ENCODE measurements around the gene RSPRY1. TPM values are rescaled to one million over a fixed set of nuclear protein-coding genes. Genes with fewer than 3 reads are reported as not detected.

RSPRY1 gene
- total and polyA plus RNA-seq, 2 of the 4 experiments (the other 2 are of a cell fraction): 25.2 to 62.2 TPM

DNA sequence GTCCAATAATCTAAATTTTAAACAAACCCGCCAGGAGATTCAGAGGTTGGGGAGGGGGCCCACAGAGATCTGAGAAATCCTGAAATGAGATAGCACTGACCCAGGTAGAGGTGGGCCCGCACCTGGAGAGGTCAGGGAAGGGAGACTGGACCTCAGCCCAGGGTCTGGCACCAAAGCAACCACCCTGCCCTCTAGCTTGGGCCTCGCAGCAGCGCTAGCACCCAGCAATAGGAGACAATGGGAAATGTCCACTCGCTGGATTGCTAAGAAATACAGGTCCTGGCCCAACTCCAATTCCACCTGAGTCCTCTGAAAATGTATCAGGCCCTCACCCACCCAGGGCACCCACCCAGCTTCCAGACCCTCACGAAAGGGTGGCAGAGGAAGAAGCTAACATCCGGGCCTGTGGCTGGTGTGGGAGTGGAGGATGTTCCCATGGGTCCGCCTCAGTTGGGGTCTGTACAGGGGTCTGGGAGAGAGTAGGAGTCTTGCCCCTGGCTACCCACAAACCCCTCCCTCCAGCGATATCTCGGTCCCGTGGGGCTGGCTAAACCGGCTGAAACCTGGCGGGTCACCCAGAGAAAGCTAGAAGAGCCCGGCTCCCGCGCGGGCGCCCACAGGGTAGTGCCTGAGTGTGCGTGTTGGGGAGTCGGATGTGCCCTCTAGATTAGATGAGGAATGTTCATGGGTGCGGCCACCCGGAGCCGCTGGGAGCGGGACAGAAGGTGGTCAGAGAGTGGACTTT lies 97.3 kb downstream of the RSPRY1 start:
- H3K9me3 ChIP-seq (ENCODE audit: control insufficient read depth, insufficient read depth, low read length): no peaks in the 10 kb centered on the region
- H3K14ac ChIP-seq (replicated peaks; ENCODE audit: low read depth, low read length): no peak overlapping the region
- H3K79me1 ChIP-seq (ENCODE audit: low read depth in 1 of 2, low read length in 2 of 2): no peaks in the 10 kb centered on the region
- H3K56ac ChIP-seq (ENCODE audit: extremely low read depth, insufficient read depth, low read length): no peak overlapping the region
- no TSS peak for BruUV-seq (replicated peaks)
- H4K8ac ChIP-seq (ENCODE audit: low read depth in 2 of 2, low read length in 2 of 2): no peak overlapping the region
- DNase-seq (no peak), ATAC-seq (ENCODE audit: low read depth) (no peak)
- peaks cover 3% of the 10 kb centered on the region; the same call in 1 of the 2 replicates for H4K20me1 ChIP-seq (ENCODE audit: insufficient read depth, low read length)
- WGBS, 2 experiments (ENCODE audit: extremely low coverage in 2 of 2, insufficient read length in 1 of 2): 34% methylated on average over 12 of the region's 24 CpGs; no CpG with 5 or more reads in 1 of the 2 experiments
- TF ChIP-seq POLR2A (IDR thresholded peaks at IDR 0.05; ENCODE audit: low read depth, low read length): no peak
- TF ChIP-seq USF2 (IDR thresholded peaks at IDR 0.05; ENCODE audit: low read depth, low read length): no peak
- no peak for TF ChIP-seq MAZ (IDR thresholded peaks at IDR 0.05; ENCODE audit: borderline replicate concordance, low read depth, low read length)
- no peak for TF ChIP-seq RFX5 (IDR thresholded peaks at IDR 0.05; ENCODE audit: low read depth, low read length)
- no peak for TF ChIP-seq RAD21 (IDR thresholded peaks at IDR 0.05; ENCODE audit: low read length)
- TF ChIP-seq CEBPB (IDR thresholded peaks at IDR 0.05; ENCODE audit: low read depth, low read length): no peak
- TF ChIP-seq FOS (IDR thresholded peaks at IDR 0.05; ENCODE audit: low read depth, low read length): no peak
- no peak for TF ChIP-seq NFE2L2 (IDR thresholded peaks at IDR 0.05; ENCODE audit: low read depth, low read length)
- no peak for TF ChIP-seq BHLHE40 (IDR thresholded peaks at IDR 0.05; ENCODE audit: low read depth, low read length)
- POLR2A ChIA-PET (ENCODE audit: unreplicated experiment): no interaction called here
- dilution Hi-C loops (cut with HindIII; ENCODE audit: low sequenced_read_pairs, unreplicated experiment) (no loop called here), intact Hi-C loops (cut with micrococcal nuclease) (no loop called here), in situ Hi-C loops (cut with MboI; ENCODE audit: low sequenced_read_pairs) (no loop called here)
- H2AK9ac ChIP-seq (replicated peaks; ENCODE audit: low read depth, low read length, poor library complexity): no peak overlapping the region
- H3K36me3 ChIP-seq (ENCODE audit: control insufficient read depth, insufficient read depth, low read length): no peaks in the 10 kb centered on the region
- H3K9ac ChIP-seq (ENCODE audit: low read depth, low read length): no peak overlapping the region
- H3K23ac ChIP-seq (ENCODE audit: low read depth, low read length): no peak overlapping the region
- no peak overlapping the region for H3K4me2 ChIP-seq (ENCODE audit: low read depth, low read length)
- no peak overlapping the region for H4K91ac ChIP-seq (ENCODE audit: insufficient read depth, low read depth, low read length)
- no peak overlapping the region for H2AFZ ChIP-seq (replicated peaks; ENCODE audit: low read length, poor library complexity)
- no peaks in the 10 kb centered on the region for H3K9me1 ChIP-seq (ENCODE audit: insufficient read depth, low read length)
- H2BK5ac ChIP-seq (ENCODE audit: low read depth, low read length, poor library complexity, severe bottlenecking): no peak overlapping the region
- H2BK120ac ChIP-seq (ENCODE audit: low read depth, low read length): no peak overlapping the region
- no peak overlapping the region for H3K27ac ChIP-seq (ENCODE audit: insufficient read depth, low read length)
- no peak overlapping the region for H2BK20ac ChIP-seq (ENCODE audit: low read depth, low read length)
- H3K27me3 ChIP-seq (ENCODE audit: control insufficient read depth, insufficient read depth, low read length): peaks cover 62% of the 10 kb centered on the region
- H3K4ac ChIP-seq (ENCODE audit: low read depth, low read length): no peak overlapping the region
- no peak overlapping the region for H2AK5ac ChIP-seq (ENCODE audit: low read depth, low read length)
- no peak overlapping the region for H3K4me3 ChIP-seq (ENCODE audit: insufficient read depth, low read depth, low read length)
- H2BK15ac ChIP-seq (ENCODE audit: low read depth, low read length): no peak overlapping the region
- CTCF ChIA-PET: interaction anchor here (0.5 to 0.6 kb wide), 2 partner anchors 17 to 113 kb away, joined by 3 read pairs; no protein-coding TSS in a partner anchor
- no peak overlapping the region for H3K18ac ChIP-seq (ENCODE audit: low read depth, low read length)
- no peak overlapping the region for H4K5ac ChIP-seq (ENCODE audit: low read depth, low read length)
- H3K4me1 ChIP-seq (ENCODE audit: control insufficient read depth, insufficient read depth, low read length): no peaks in the 10 kb centered on the region
